T-helper 22 cell (primary cell): ENCODE data around the gene ADCY1.

Experiments used
- DNase-seq: peaks from one replicate; pipeline ENCODE4 v3.0.0-alpha.2; 2020; ENCODE audit warnings: low read depth

Gene ADCY1

GRCh38 chr7:45650404-45651394 lies 76.5 kb downstream of the ADCY1 start:
- no peak for DNase-seq

- DNase-seq: no peak
Observed at GRCh38 chr7:45651540-45651939, 77.4 kb downstream of the ADCY1 start.

GRCh38 chr7:45652630-45653029 lies 78.5 kb downstream of the ADCY1 start:
- DNase-seq: no peak

GRCh38 chr7:45653209-45653907 lies 79.2 kb downstream of the ADCY1 start:
- no peak for DNase-seq

GRCh38 chr7:45654341-45654740 lies 80.2 kb downstream of the ADCY1 start:
- no peak for DNase-seq

GRCh38 chr7:45655539-45655938 lies 81.4 kb downstream of the ADCY1 start:
- no peak for DNase-seq

- DNase-seq: no peak
Observed at GRCh38 chr7:45656431-45656830, 82.3 kb downstream of the ADCY1 start.

- no peak for DNase-seq
Observed at GRCh38 chr7:45657136-45657889, 83.1 kb downstream of the ADCY1 start.

- DNase-seq: no peak
Observed at GRCh38 chr7:45657890-45658715, 83.9 kb downstream of the ADCY1 start.

GRCh38 chr7:45658716-45659495 lies 84.7 kb downstream of the ADCY1 start:
- no peak for DNase-seq

- DNase-seq: no peak
Observed at GRCh38 chr7:45659496-45660139, 85.5 kb downstream of the ADCY1 start.

- DNase-seq: no peak
Observed at GRCh38 chr7:45660201-45660900, 86.2 kb downstream of the ADCY1 start.

GRCh38 chr7:45660901-45661211 lies 86.7 kb downstream of the ADCY1 start:
- DNase-seq: no peak

- DNase-seq: no peak
Observed at GRCh38 chr7:45661302-45661995, 87.3 kb downstream of the ADCY1 start.

- no peak for DNase-seq
Observed at GRCh38 chr7:45662018-45662417, 87.8 kb downstream of the ADCY1 start.

GRCh38 chr7:45662540-45663166 lies 88.5 kb downstream of the ADCY1 start:
- no peak for DNase-seq

GRCh38 chr7:45663167-45663921 lies 89.2 kb downstream of the ADCY1 start:
- no peak for DNase-seq
